Measurements from ENCODE around the gene VIPR1.

VIPR1 gene

GRCh38 chr3:42502429-42503250, at the start of gene VIPR1:
Gene VIPR1 (plus strand): TSS chr3:42502643. CDS start chr3:42502736, 93 bp downstream.
- peaks cover 66% of the 10 kb centered on the region for H3K27me3 ChIP-seq (replicated peaks; ENCODE audit: control insufficient read depth, insufficient read depth, low read length)
- peak; percentile 33 for DNase-seq (ENCODE audit: low read depth)
- no peak within 1 kb of the TSS for H3K9ac ChIP-seq (ENCODE audit: low read length)

GRCh38 chr3:42456211-42456610, 46.2 kb upstream of the VIPR1 start:
- peaks cover 58% of the 10 kb centered on the region for H3K27me3 ChIP-seq (replicated peaks; ENCODE audit: control insufficient read depth, insufficient read depth, low read length)
- no peak overlapping the region for H3K4me3 ChIP-seq (ENCODE audit: low read length)
- H3K9me3 ChIP-seq (ENCODE audit: control insufficient read depth, low read length), result no peaks in the 10 kb centered on the region
- no peaks in the 10 kb centered on the region for H3K4me1 ChIP-seq (ENCODE audit: control insufficient read depth, insufficient read depth, low read length)
- H3K9ac ChIP-seq (ENCODE audit: low read length), result no peak overlapping the region
- H3K36me3 ChIP-seq (ENCODE audit: control insufficient read depth, insufficient read depth, low read length, severe bottlenecking), result no peaks in the 10 kb centered on the region
- DNase-seq (ENCODE audit: low read depth), result no peak

More at GRCh38 chr3:42502429-42503250, at the start of gene VIPR1:
- no peaks in the 10 kb centered on the region for H3K36me3 ChIP-seq (ENCODE audit: control insufficient read depth, insufficient read depth, low read length, severe bottlenecking)
- H3K4me1 ChIP-seq (ENCODE audit: control insufficient read depth, insufficient read depth, low read length), result peaks cover 13% of the 10 kb centered on the region
- H3K4me3 ChIP-seq (ENCODE audit: low read length), result peak within 1 kb of the TSS; percentile 54
- no peaks in the 10 kb centered on the region for H3K9me3 ChIP-seq (ENCODE audit: control insufficient read depth, low read length)

- Histone ChIP-seq H3K9ac (ENCODE audit: low read length) (no peak overlapping the region), H3K4me3 (ENCODE audit: low read length) (no peak overlapping the region), H3K27me3 (replicated peaks; ENCODE audit: control insufficient read depth, insufficient read depth, low read length) (peaks cover 53% of the 10 kb centered on the region), H3K9me3 (ENCODE audit: control insufficient read depth, low read length) (no peaks in the 10 kb centered on the region), H3K36me3 (ENCODE audit: control insufficient read depth, insufficient read depth, low read length, severe bottlenecking) (no peaks in the 10 kb centered on the region), H3K4me1 (ENCODE audit: control insufficient read depth, insufficient read depth, low read length) (no peaks in the 10 kb centered on the region)
- no peak for DNase-seq (ENCODE audit: low read depth)
Observed at GRCh38 chr3:42459151-42459550, 43.3 kb upstream of the VIPR1 start.

- no peaks in the 10 kb centered on the region for H3K4me1 ChIP-seq (ENCODE audit: control insufficient read depth, insufficient read depth, low read length)
- no peak overlapping the region for H3K9ac ChIP-seq (ENCODE audit: low read length)
- H3K4me3 ChIP-seq (ENCODE audit: low read length), result no peak overlapping the region
- DNase-seq (ENCODE audit: low read depth), result no peak
- no peaks in the 10 kb centered on the region for H3K9me3 ChIP-seq (ENCODE audit: control insufficient read depth, low read length)
- no peaks in the 10 kb centered on the region for H3K36me3 ChIP-seq (ENCODE audit: control insufficient read depth, insufficient read depth, low read length, severe bottlenecking)
- peaks cover 37% of the 10 kb centered on the region for H3K27me3 ChIP-seq (replicated peaks; ENCODE audit: control insufficient read depth, insufficient read depth, low read length)
Observed at GRCh38 chr3:42461762-42462161, 40.7 kb upstream of the VIPR1 start.

- no peak overlapping the region for H3K4me3 ChIP-seq (ENCODE audit: low read length)
- H3K27me3 ChIP-seq (replicated peaks; ENCODE audit: control insufficient read depth, insufficient read depth, low read length), result peaks cover 30% of the 10 kb centered on the region
- DNase-seq (ENCODE audit: low read depth), result no peak
- no peak overlapping the region for H3K9ac ChIP-seq (ENCODE audit: low read length)
- H3K9me3 ChIP-seq (ENCODE audit: control insufficient read depth, low read length), result no peaks in the 10 kb centered on the region
- no peaks in the 10 kb centered on the region for H3K4me1 ChIP-seq (ENCODE audit: control insufficient read depth, insufficient read depth, low read length)
- no peaks in the 10 kb centered on the region for H3K36me3 ChIP-seq (ENCODE audit: control insufficient read depth, insufficient read depth, low read length, severe bottlenecking)
Observed at GRCh38 chr3:42463093-42463492, 39.4 kb upstream of the VIPR1 start.

GRCh38 chr3:42468111-42468510, 34.3 kb upstream of the VIPR1 start:
- Histone ChIP-seq H3K4me3 (ENCODE audit: low read length) (no peak overlapping the region), H3K36me3 (ENCODE audit: control insufficient read depth, insufficient read depth, low read length, severe bottlenecking) (no peaks in the 10 kb centered on the region), H3K9me3 (ENCODE audit: control insufficient read depth, low read length) (no peaks in the 10 kb centered on the region), H3K9ac (ENCODE audit: low read length) (no peak overlapping the region), H3K4me1 (ENCODE audit: control insufficient read depth, insufficient read depth, low read length) (no peaks in the 10 kb centered on the region), H3K27me3 (replicated peaks; ENCODE audit: control insufficient read depth, insufficient read depth, low read length) (peaks cover 26% of the 10 kb centered on the region)
- no peak for DNase-seq (ENCODE audit: low read depth)

- Histone ChIP-seq H3K9ac (ENCODE audit: low read length) (no peak overlapping the region), H3K4me1 (ENCODE audit: control insufficient read depth, insufficient read depth, low read length) (no peaks in the 10 kb centered on the region), H3K4me3 (ENCODE audit: low read length) (no peak overlapping the region), H3K27me3 (replicated peaks; ENCODE audit: control insufficient read depth, insufficient read depth, low read length) (peaks cover 40% of the 10 kb centered on the region), H3K9me3 (ENCODE audit: control insufficient read depth, low read length) (no peaks in the 10 kb centered on the region), H3K36me3 (ENCODE audit: control insufficient read depth, insufficient read depth, low read length, severe bottlenecking) (no peaks in the 10 kb centered on the region)
- no peak for DNase-seq (ENCODE audit: low read depth)
Observed at GRCh38 chr3:42472555-42472954, 29.9 kb upstream of the VIPR1 start.

GRCh38 chr3:42473083-42473932, 29.1 kb upstream of the VIPR1 start:
- no peak for DNase-seq (ENCODE audit: low read depth)
- Histone ChIP-seq H3K4me1 (ENCODE audit: control insufficient read depth, insufficient read depth, low read length) (no peaks in the 10 kb centered on the region), H3K9me3 (ENCODE audit: control insufficient read depth, low read length) (no peaks in the 10 kb centered on the region), H3K27me3 (replicated peaks; ENCODE audit: control insufficient read depth, insufficient read depth, low read length) (peaks cover 47% of the 10 kb centered on the region), H3K36me3 (ENCODE audit: control insufficient read depth, insufficient read depth, low read length, severe bottlenecking) (no peaks in the 10 kb centered on the region), H3K9ac (ENCODE audit: low read length) (no peak overlapping the region), H3K4me3 (ENCODE audit: low read length) (no peak overlapping the region)

GRCh38 chr3:42476225-42477125, 26.0 kb upstream of the VIPR1 start:
- peaks cover 49% of the 10 kb centered on the region for H3K27me3 ChIP-seq (replicated peaks; ENCODE audit: control insufficient read depth, insufficient read depth, low read length)
- H3K9ac ChIP-seq (ENCODE audit: low read length), result no peak overlapping the region
- H3K4me1 ChIP-seq (ENCODE audit: control insufficient read depth, insufficient read depth, low read length), result no peaks in the 10 kb centered on the region
- H3K4me3 ChIP-seq (ENCODE audit: low read length), result no peak overlapping the region
- H3K36me3 ChIP-seq (ENCODE audit: control insufficient read depth, insufficient read depth, low read length, severe bottlenecking), result no peaks in the 10 kb centered on the region
- peaks cover 21% of the 10 kb centered on the region for H3K9me3 ChIP-seq (ENCODE audit: control insufficient read depth, low read length)
- peak; percentile 30 for DNase-seq (ENCODE audit: low read depth)

GRCh38 chr3:42477696-42478095, 24.7 kb upstream of the VIPR1 start:
- DNase-seq (ENCODE audit: low read depth), result no peak

More at GRCh38 chr3:42477696-42478095, 24.7 kb upstream of the VIPR1 start:
- Histone ChIP-seq H3K9me3 (ENCODE audit: control insufficient read depth, low read length) (peaks cover 31% of the 10 kb centered on the region), H3K4me3 (ENCODE audit: low read length) (no peak overlapping the region), H3K9ac (ENCODE audit: low read length) (no peak overlapping the region), H3K4me1 (ENCODE audit: control insufficient read depth, insufficient read depth, low read length) (no peaks in the 10 kb centered on the region), H3K27me3 (replicated peaks; ENCODE audit: control insufficient read depth, insufficient read depth, low read length) (peaks cover 39% of the 10 kb centered on the region), H3K36me3 (ENCODE audit: control insufficient read depth, insufficient read depth, low read length, severe bottlenecking) (no peaks in the 10 kb centered on the region)
